Progenitor cell of endocrine pancreas (in vitro differentiated cells): ENCODE data around the gene GABRB1. TPM values are rescaled to one million over a fixed set of nuclear protein-coding genes. Genes with fewer than 3 reads are reported as not detected.

Experiments
- DNase-seq: peaks from one replicate; pipeline ENCODE4 v3.0.0; 2021; ENCODE audit warnings: low spot score; ENCODE audit not compliant: unreplicated experiment
- H3K27ac Mint-ChIP-seq: 2 replicates; pipeline ENCODE4 v1.8.0; 2021; ENCODE audit warnings: mild to moderate bottlenecking, moderate library complexity, mixed read lengths
- H3K27me3 Mint-ChIP-seq: 2 replicates; pipeline ENCODE4 v1.8.0; 2021; ENCODE audit warnings: mixed read lengths
- H3K36me3 Mint-ChIP-seq: 2 replicates; pipeline ENCODE4 v1.8.0; 2022; ENCODE audit warnings: mixed read lengths; ENCODE audit not compliant: insufficient read depth
- H3K4me1 Mint-ChIP-seq: 2 replicates; pipeline ENCODE4 v1.8.0; 2021; ENCODE audit warnings: low read depth, mixed read lengths
- H3K4me3 Mint-ChIP-seq: 2 replicates; pipeline ENCODE4 v1.8.0; 2021; ENCODE audit warnings: low read depth, mild to moderate bottlenecking, moderate library complexity, mixed read lengths
- H3K9me3 Mint-ChIP-seq: 2 replicates; pipeline ENCODE4 v1.8.0; 2021; ENCODE audit warnings: low read depth, mixed read lengths
- CTCF ChIP-seq: fragments of 200-600 bp; sonication (generic); IDR thresholded peaks from one replicate; pipeline ENCODE4 v1.5.0; 2021; ENCODE audit warnings: antibody characterized with exemption, mild to moderate bottlenecking; ENCODE audit not compliant: unreplicated experiment
- total RNA-seq: library from RNA; stranded (reverse); gene quantifications from 2 replicates; pipeline ENCODE4 v1.2.1, GENCODE V29; 2021

Gene GABRB1
- total RNA-seq, 1 donor from 2014 or later = 1.2 TPM

GRCh38 chr4:47104986-47105385, 73.6 kb downstream of the GABRB1 start:
- no peak for DNase-seq
- no peaks in the 10 kb centered on the region for H3K4me1 Mint-ChIP-seq
- no peaks in the 10 kb centered on the region for H3K27me3 Mint-ChIP-seq
- TF ChIP-seq CTCF = no peak
- H3K9me3 Mint-ChIP-seq = no peaks in the 10 kb centered on the region
- no peak overlapping the region for H3K27ac Mint-ChIP-seq
- H3K4me3 Mint-ChIP-seq = no peak overlapping the region
- no peaks in the 10 kb centered on the region for H3K36me3 Mint-ChIP-seq

GRCh38 chr4:47106561-47106960, 75.2 kb downstream of the GABRB1 start:
- DNase-seq = no peak
- Mint-ChIP-seq H3K36me3 (no peaks in the 10 kb centered on the region), H3K4me1 (no peaks in the 10 kb centered on the region), H3K27me3 (no peaks in the 10 kb centered on the region), H3K9me3 (no peaks in the 10 kb centered on the region), H3K27ac (no peak overlapping the region), H3K4me3 (no peak overlapping the region)
- no peak for TF ChIP-seq CTCF

- H3K4me3 Mint-ChIP-seq = no peak overlapping the region
- H3K9me3 Mint-ChIP-seq = no peaks in the 10 kb centered on the region
- no peaks in the 10 kb centered on the region for H3K4me1 Mint-ChIP-seq
- no peaks in the 10 kb centered on the region for H3K36me3 Mint-ChIP-seq
- TF ChIP-seq CTCF = no peak
- no peak overlapping the region for H3K27ac Mint-ChIP-seq
- H3K27me3 Mint-ChIP-seq = no peaks in the 10 kb centered on the region
- no peak for DNase-seq
These were observed 78.0 kb downstream of the GABRB1 start for GRCh38 chr4:47109379-47109778.

- Mint-ChIP-seq H3K27ac (no peak overlapping the region), H3K27me3 (no peaks in the 10 kb centered on the region), H3K36me3 (no peaks in the 10 kb centered on the region)
These were observed 79.3 kb downstream of the GABRB1 start for GRCh38 chr4:47110546-47111132.

GRCh38 chr4:47118192-47118929, 87.0 kb downstream of the GABRB1 start:
- no peak for DNase-seq
- no peak for TF ChIP-seq CTCF
- Mint-ChIP-seq H3K4me3 (no peak overlapping the region), H3K4me1 (no peaks in the 10 kb centered on the region), H3K36me3 (no peaks in the 10 kb centered on the region), H3K27me3 (no peaks in the 10 kb centered on the region), H3K9me3 (no peaks in the 10 kb centered on the region), H3K27ac (no peak overlapping the region)

More at GRCh38 chr4:47110546-47111132, 79.3 kb downstream of the GABRB1 start:
- no peak for TF ChIP-seq CTCF
- H3K4me3 Mint-ChIP-seq = no peak overlapping the region
- no peaks in the 10 kb centered on the region for H3K9me3 Mint-ChIP-seq
- no peak for DNase-seq
- no peaks in the 10 kb centered on the region for H3K4me1 Mint-ChIP-seq
